NT2/D1 (cell line): ENCODE data around the gene USP17L19.
"Not testable (repeated sequence)": the region's sequence is repeated elsewhere in the genome, so short reads cannot be mapped to it uniquely, and the experiment has no call there.

Source experiments
- SUZ12 ChIP-seq: IDR thresholded peaks from 2 replicates; pipeline ENCODE4 v1.6.1; 2011; ENCODE audit not compliant: insufficient read length, insufficient read depth; ENCODE audit errors: extremely low read depth
- YY1 ChIP-seq: IDR thresholded peaks from 2 replicates; pipeline ENCODE4 v1.6.1; 2011; ENCODE audit not compliant: insufficient read length, insufficient read depth
- ZNF274 ChIP-seq: IDR thresholded peaks from 2 replicates; pipeline ENCODE4 v1.6.1; 2011; ENCODE audit warnings: mild to moderate bottlenecking, low read depth, low read length

GRCh38 chr4:9247953-9248680, 5.1 kb upstream of the USP17L19 start, which contains the start of gene USP17L18:
- TF ChIP-seq SUZ12, YY1, ZNF274: not testable (repeated sequence)
